ENCODE measurements around the gene KAT6B.

GRCh38 chr10:74982634-74982982, 156.2 kb downstream of the KAT6B start:
- TF ChIP-seq, protein P1, sequence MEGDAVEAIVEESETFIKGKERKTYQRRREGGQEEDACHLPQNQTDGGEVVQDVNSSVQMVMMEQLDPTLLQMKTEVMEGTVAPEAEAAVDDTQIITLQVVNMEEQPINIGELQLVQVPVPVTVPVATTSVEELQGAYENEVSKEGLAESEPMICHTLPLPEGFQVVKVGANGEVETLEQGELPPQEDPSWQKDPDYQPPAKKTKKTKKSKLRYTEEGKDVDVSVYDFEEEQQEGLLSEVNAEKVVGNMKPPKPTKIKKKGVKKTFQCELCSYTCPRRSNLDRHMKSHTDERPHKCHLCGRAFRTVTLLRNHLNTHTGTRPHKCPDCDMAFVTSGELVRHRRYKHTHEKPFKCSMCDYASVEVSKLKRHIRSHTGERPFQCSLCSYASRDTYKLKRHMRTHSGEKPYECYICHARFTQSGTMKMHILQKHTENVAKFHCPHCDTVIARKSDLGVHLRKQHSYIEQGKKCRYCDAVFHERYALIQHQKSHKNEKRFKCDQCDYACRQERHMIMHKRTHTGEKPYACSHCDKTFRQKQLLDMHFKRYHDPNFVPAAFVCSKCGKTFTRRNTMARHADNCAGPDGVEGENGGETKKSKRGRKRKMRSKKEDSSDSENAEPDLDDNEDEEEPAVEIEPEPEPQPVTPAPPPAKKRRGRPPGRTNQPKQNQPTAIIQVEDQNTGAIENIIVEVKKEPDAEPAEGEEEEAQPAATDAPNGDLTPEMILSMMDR (IDR thresholded peaks at IDR 0.05; ENCODE audit: poor library complexity, severe bottlenecking): no peak
- TF ChIP-seq TAF1 (IDR thresholded peaks at IDR 0.05; ENCODE audit: low read depth) (no peak), SMC3 (conservative IDR thresholded peaks at IDR 0.05; ENCODE audit: poor library complexity) (no peak), POLR2AphosphoS5 (IDR thresholded peaks at IDR 0.05) (no peak), EZH2 (IDR thresholded peaks at IDR 0.05; ENCODE audit: borderline replicate concordance, insufficient read depth, low read length, poor library complexity, severe bottlenecking) (no peak)
